Activated naive CD8-positive, alpha-beta T cell (primary cell): ENCODE results near the gene DCC.

Experiments
- H3K27ac Mint-ChIP-seq: one replicate; pipeline ENCODE4 v1.8.0; 2021; ENCODE audit warnings: mixed read lengths
- H3K27me3 Mint-ChIP-seq: one replicate; pipeline ENCODE4 v1.8.0; 2021; ENCODE audit warnings: mixed read lengths
- H3K36me3 Mint-ChIP-seq: one replicate; pipeline ENCODE4 v1.8.0; 2021; ENCODE audit warnings: mixed read lengths
- H3K4me1 Mint-ChIP-seq: one replicate; pipeline ENCODE4 v1.8.0; 2021; ENCODE audit warnings: low read depth, mixed read lengths
- H3K4me3 Mint-ChIP-seq: one replicate; pipeline ENCODE4 v1.8.0; 2021; ENCODE audit warnings: mild to moderate bottlenecking, mixed read lengths
- H3K9me3 Mint-ChIP-seq: one replicate; pipeline ENCODE4 v1.8.0; 2021; ENCODE audit warnings: low read depth, mixed read lengths

The DCC gene

DNA sequence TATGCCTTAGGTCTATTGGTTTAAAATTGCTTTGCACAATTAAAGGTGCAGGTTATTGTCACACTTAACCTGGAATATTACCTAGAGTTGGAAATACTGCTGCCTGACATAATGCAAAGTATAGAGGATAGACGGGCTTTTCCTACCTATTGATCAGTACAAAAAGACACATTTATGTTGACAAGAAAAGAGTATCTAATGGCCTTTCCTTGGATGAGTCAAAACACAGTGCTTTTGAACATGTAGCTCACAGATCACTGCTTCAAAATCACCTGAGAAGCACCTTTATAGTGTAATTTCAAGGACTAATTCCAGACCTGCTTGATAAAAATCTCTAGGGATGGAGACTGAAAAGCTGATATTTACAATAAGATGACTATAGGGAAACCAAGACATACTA, 262.8 kb downstream of the DCC start:
- Mint-ChIP-seq H3K4me1 (no peaks in the 10 kb centered on the region), H3K4me3 (no peak overlapping the region), H3K36me3 (no peaks in the 10 kb centered on the region), H3K9me3 (peaks cover 2% of the 10 kb centered on the region), H3K27ac (no peak overlapping the region), H3K27me3 (no peaks in the 10 kb centered on the region)

DNA sequence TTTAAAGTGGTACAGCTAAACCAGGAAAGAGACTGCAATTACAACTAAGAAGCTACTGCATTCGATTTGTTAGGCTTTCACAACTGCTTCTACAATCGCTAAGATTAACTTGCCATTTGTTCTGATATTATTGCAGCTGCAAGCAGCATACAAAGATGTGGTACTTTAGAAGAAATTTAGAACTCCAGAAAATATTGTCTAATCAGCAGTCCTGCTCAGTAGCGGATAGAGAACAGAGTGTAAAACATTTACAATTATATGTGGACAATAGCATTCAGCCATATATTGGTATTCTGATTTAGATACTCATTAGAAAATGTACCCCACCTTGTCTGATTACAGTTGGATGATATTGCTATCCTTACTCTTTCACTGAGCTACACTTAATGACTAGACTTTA, 265.3 kb downstream of the DCC start:
- Mint-ChIP-seq H3K27me3 (no peaks in the 10 kb centered on the region), H3K27ac (no peak overlapping the region), H3K4me3 (no peak overlapping the region), H3K36me3 (no peaks in the 10 kb centered on the region), H3K9me3 (no peaks in the 10 kb centered on the region), H3K4me1 (no peaks in the 10 kb centered on the region)

DNA sequence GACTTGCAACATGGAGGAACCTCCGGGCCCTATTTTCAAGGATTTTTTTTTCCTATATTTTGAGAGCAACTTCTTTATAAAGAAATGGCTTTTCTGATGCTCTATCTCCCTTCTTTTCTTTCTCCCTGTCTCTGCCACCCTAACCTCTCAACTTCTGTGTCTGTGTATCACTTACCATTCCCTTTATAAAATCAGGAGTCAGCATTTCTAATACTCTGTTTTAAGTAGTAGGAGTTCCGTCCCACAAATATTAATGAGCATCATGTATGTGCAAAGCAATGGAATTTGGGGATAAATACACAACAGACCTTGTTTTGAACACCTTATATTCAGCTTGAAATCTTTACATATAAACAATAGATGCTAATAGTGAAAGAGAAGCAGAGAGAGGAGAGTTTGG, 268.0 kb downstream of the DCC start:
- Mint-ChIP-seq H3K4me3 (no peak overlapping the region), H3K27me3 (no peaks in the 10 kb centered on the region), H3K27ac (no peak overlapping the region), H3K9me3 (no peaks in the 10 kb centered on the region), H3K36me3 (no peaks in the 10 kb centered on the region), H3K4me1 (no peaks in the 10 kb centered on the region)

DNA sequence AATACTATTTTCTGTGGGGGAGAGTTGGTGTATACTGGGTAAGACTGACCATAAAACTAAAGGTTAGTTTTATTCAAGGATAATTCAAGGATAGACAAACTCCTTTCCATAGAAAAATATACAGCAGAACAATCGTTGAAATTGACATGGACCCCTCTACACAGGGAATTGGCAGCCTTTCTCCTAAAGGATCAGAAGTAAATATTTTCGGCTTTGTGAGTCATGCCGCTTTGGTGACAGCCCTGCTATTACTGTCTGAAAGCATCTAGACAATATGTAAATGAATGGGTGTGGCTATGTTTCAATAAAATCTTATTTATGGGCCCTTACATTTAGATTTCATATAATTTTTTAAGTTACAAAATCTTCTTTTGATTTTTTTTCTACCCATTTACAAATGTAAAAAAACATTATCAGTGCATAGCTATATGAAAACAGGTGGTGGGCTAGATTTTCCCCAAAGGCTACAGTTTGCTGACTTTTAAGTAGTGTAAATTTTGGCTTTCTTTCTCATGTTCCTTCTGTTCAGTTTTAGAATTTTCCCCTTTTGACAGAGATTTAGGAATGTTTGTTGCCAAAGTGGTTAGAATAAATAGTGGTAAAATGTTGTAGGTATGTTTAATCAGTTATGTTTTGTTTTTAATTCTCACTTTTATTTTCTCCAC, 270.6 kb downstream of the DCC start:
- no peak overlapping the region for H3K27ac Mint-ChIP-seq
- no peaks in the 10 kb centered on the region for H3K27me3 Mint-ChIP-seq
- H3K36me3 Mint-ChIP-seq = no peaks in the 10 kb centered on the region
- H3K4me3 Mint-ChIP-seq = no peak overlapping the region
- H3K4me1 Mint-ChIP-seq = no peaks in the 10 kb centered on the region
- H3K9me3 Mint-ChIP-seq = no peaks in the 10 kb centered on the region

DNA sequence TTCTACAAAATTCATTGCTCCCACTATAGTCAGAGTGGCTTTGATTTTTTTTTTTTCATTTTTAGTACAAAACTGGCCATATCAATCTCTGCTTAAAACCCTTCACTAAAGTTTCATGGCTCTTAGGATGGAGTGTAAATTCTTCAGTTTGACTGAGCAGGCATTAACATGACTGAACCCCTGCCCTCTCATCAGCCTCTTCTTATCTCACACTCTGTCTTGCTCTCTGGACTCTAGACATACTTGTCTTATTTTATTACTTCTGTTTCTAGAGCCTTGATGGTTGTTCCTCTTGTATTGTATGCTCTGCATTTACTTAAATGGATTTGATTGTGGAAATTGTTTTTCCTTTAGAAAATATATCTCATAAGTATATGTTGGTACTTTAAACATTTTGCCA, 272.4 kb downstream of the DCC start:
- H3K9me3 Mint-ChIP-seq = no peaks in the 10 kb centered on the region
- no peaks in the 10 kb centered on the region for H3K27me3 Mint-ChIP-seq
- H3K36me3 Mint-ChIP-seq = no peaks in the 10 kb centered on the region
- no peaks in the 10 kb centered on the region for H3K4me1 Mint-ChIP-seq
- H3K4me3 Mint-ChIP-seq = no peak overlapping the region
- no peak overlapping the region for H3K27ac Mint-ChIP-seq

DNA sequence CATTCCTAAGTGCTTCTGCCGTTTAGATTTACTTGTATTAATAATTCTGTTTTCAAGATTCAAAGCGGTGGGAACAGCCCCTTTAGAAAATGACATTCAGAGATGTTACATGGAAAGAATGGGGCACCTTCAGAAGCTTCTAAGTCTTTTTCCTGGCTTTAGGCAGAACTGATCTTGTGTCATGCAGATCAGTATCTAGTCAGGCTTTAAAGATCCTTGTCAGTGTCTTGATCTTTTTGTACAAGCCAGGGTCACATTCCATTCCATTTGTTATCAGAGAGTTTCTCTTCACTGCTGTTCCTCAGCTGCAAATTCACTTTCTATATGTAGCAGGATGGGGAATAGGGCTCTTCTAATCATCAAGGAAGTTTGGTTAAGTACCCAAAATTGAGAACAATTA, 275.3 kb downstream of the DCC start:
- Mint-ChIP-seq H3K9me3 (peaks cover 3% of the 10 kb centered on the region), H3K36me3 (no peaks in the 10 kb centered on the region), H3K27ac (no peak overlapping the region), H3K27me3 (no peaks in the 10 kb centered on the region), H3K4me3 (no peak overlapping the region), H3K4me1 (no peaks in the 10 kb centered on the region)

DNA sequence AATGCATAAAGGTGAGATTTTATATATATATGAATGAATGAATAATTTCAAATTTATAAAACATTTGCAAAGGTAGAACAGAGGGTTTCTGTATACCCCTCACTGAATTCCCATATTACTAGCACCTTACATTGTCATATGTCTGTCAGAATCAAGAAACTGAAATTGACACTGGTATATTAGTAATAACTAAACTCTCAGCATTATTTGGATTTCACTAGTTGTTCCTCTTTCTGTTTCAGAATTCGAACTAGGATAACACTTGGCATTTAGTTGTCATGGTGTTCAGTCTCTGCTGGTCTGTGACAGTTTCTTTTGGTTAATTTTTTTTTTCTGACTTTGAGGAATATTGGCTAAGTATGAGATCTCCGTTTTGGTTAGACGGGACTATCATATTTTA, 275.9 kb downstream of the DCC start:
- H3K4me1 Mint-ChIP-seq = no peaks in the 10 kb centered on the region
- no peaks in the 10 kb centered on the region for H3K27me3 Mint-ChIP-seq
- H3K4me3 Mint-ChIP-seq = no peak overlapping the region
- H3K27ac Mint-ChIP-seq = no peak overlapping the region
- H3K9me3 Mint-ChIP-seq = peaks cover 3% of the 10 kb centered on the region
- H3K36me3 Mint-ChIP-seq = no peaks in the 10 kb centered on the region

DNA sequence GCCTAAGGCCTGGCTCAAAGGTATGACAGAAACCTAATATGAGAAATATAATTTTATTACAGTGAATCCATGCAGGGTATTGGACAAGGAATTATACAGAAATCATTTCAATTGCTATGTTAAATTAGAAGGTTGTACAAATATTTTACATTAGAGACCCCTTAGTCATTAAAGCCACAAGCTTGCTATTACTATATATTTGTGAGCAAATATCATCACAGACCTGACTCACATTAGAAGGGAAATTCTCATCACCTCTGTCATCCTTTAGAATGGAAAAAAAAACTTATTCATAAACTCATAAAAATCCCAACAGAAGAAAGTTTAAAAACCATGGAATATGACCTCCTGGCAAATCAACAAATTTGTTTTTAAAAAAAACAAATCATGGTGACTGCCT, 277.9 kb downstream of the DCC start:
- H3K9me3 Mint-ChIP-seq = peaks cover 3% of the 10 kb centered on the region
- no peak overlapping the region for H3K4me3 Mint-ChIP-seq
- H3K27ac Mint-ChIP-seq = no peak overlapping the region
- no peaks in the 10 kb centered on the region for H3K4me1 Mint-ChIP-seq
- H3K36me3 Mint-ChIP-seq = no peaks in the 10 kb centered on the region
- no peaks in the 10 kb centered on the region for H3K27me3 Mint-ChIP-seq

DNA sequence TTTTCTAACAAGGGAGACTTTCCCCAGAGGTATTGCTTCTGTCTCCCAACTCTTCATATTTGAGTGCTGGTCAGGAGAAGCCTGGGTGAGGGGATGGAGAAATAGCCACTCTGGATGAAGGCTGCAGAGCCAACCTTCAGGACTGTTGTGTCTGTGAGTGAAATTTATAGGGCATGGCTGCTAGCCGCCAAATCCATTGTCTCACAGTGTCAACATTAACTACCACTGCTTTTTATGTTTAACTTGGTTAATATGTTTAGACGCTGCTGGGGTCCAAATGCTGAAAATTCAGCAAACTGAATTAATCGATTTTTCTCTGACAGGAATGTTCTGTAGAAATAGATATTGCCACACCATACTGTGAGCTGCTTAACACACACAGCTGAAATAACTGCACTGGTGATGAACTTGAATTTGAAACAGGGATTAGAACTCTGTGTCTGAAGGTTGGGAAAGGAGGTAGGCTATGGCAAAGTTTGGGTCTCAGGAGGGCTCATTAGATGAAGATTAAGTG, 281.0 kb downstream of the DCC start:
- H3K27me3 Mint-ChIP-seq = no peaks in the 10 kb centered on the region
- no peaks in the 10 kb centered on the region for H3K4me1 Mint-ChIP-seq
- H3K9me3 Mint-ChIP-seq = peaks cover 3% of the 10 kb centered on the region
- no peaks in the 10 kb centered on the region for H3K36me3 Mint-ChIP-seq
- H3K27ac Mint-ChIP-seq = no peak overlapping the region
- H3K4me3 Mint-ChIP-seq = no peak overlapping the region

DNA sequence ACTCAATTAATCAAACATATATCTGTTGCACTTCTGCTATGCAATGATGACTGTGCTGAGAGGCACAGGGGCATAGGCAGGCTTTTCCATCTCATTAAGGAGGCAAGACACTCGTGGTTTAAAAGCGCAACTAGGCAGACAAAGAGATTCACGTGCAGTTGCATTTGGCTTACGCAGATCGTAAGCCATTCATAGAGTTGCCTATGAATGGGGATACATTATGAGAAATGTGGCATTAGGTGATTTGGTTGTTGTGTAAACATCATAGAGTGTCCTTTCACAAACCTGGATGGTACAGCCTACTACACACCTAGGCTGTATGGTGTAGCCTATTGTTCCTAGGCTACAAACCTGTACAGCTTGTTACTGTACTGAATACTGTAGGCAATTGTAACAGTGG, 284.7 kb downstream of the DCC start:
- H3K4me3 Mint-ChIP-seq = no peak overlapping the region
- no peaks in the 10 kb centered on the region for H3K36me3 Mint-ChIP-seq
- no peak overlapping the region for H3K27ac Mint-ChIP-seq
- H3K4me1 Mint-ChIP-seq = no peaks in the 10 kb centered on the region
- H3K9me3 Mint-ChIP-seq = no peaks in the 10 kb centered on the region
- H3K27me3 Mint-ChIP-seq = no peaks in the 10 kb centered on the region

DNA sequence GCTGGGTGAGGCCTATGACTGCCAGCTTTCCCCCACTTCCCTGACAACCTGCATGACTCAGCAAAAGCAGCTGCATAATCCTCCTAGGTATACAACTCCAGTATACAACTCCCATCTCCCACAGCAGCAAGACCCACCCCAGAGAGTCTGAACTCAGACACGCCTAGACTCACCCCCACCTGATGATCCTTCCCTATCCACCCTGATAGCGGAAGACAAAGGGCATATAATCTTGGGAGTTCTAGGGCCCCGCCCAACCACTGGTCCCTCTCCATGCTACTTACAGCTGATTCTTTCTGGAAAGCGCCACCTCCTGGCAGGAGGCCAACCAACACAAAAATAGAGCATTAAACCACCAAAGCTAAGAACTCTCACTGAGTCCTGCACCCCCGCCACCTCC, 296.5 kb downstream of the DCC start:
- H3K27ac Mint-ChIP-seq = no peak overlapping the region
- no peak overlapping the region for H3K4me3 Mint-ChIP-seq
- peaks cover 4% of the 10 kb centered on the region for H3K9me3 Mint-ChIP-seq
- no peaks in the 10 kb centered on the region for H3K4me1 Mint-ChIP-seq
- H3K36me3 Mint-ChIP-seq = no peaks in the 10 kb centered on the region
- peaks cover 2% of the 10 kb centered on the region for H3K27me3 Mint-ChIP-seq

DNA sequence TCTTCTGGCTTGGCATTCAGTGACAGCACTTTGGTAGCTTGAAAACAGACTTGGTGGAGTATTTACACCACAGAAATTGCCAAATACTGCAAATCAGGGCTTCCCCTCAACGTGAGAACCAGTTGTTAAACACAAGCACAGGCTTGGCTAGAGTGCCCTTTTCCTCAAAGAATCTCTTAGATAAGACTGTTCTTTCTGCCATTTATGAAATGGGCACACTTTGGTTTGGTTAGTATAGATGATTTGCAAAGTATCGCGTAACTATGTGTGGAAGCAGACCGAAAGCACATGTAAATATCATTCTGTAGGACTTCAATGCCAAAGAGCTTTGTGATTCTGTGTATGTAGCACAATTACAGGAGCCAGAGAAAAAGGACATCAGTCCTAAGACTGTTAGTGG, 308.2 kb downstream of the DCC start:
- Mint-ChIP-seq H3K27me3 (no peaks in the 10 kb centered on the region), H3K4me1 (no peaks in the 10 kb centered on the region), H3K27ac (no peak overlapping the region), H3K9me3 (peaks cover 17% of the 10 kb centered on the region), H3K4me3 (no peak overlapping the region), H3K36me3 (no peaks in the 10 kb centered on the region)

DNA sequence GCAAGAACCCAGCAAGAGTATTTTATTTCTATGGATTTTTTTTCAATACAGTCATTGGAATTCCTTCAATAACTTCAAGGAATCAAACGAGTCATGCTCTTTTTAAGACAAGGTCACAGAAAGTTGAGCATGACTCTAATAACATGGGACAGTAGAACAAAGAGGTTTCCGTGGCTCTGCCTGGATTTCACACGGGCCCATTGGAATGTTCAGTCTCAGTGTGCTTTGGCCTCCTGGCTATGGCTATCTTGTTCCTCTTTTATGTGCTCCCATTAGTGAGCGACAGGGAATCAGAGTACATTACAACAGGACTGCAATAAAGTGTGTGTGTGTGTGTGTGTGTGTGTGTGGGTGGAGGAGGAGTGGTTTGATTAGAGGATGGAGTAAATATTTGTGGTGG, 312.4 kb downstream of the DCC start:
- Mint-ChIP-seq H3K27ac (no peak overlapping the region), H3K36me3 (no peaks in the 10 kb centered on the region), H3K4me1 (no peaks in the 10 kb centered on the region), H3K9me3 (peaks cover 4% of the 10 kb centered on the region), H3K27me3 (no peaks in the 10 kb centered on the region), H3K4me3 (no peak overlapping the region)

DNA sequence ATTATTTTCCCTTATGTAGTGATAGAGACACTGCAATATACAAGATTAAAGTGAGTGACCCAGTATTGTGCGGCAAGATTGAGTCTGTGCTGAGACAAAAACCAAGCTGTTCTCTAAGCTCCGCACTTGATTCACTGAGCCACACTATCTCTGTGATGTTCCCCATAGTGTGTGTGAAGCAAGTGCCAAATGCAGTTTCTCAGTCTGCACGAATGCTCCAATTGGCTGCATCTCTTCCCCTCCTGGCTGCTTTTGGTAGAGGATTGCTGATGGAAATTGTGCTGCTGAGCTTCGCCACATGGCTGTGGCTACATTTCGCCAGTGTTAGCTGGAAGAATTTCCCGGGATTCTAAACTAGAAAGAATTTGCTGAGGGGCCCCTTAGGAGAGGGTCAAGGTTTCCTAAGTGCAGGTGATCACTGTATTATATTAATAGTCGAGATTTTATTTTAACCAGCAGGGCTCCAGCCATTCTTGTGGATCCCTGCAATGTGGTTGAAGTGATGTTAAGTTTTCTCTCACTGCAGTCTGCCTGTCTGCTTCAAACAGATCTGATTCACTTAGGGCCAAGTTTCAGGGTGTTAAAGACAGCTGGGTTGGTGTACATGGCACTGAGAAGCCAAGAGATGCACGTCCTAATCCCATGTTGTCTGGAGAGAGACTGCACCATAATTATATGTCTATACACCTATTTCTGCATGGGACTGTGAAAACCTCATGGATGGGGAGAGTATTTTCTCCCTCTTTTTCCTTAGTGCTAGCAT, 317.2 kb downstream of the DCC start:
- no peaks in the 10 kb centered on the region for H3K4me1 Mint-ChIP-seq
- no peaks in the 10 kb centered on the region for H3K36me3 Mint-ChIP-seq
- H3K4me3 Mint-ChIP-seq = no peak overlapping the region
- no peak overlapping the region for H3K27ac Mint-ChIP-seq
- no peaks in the 10 kb centered on the region for H3K27me3 Mint-ChIP-seq
- H3K9me3 Mint-ChIP-seq = peaks cover 8% of the 10 kb centered on the region

DNA sequence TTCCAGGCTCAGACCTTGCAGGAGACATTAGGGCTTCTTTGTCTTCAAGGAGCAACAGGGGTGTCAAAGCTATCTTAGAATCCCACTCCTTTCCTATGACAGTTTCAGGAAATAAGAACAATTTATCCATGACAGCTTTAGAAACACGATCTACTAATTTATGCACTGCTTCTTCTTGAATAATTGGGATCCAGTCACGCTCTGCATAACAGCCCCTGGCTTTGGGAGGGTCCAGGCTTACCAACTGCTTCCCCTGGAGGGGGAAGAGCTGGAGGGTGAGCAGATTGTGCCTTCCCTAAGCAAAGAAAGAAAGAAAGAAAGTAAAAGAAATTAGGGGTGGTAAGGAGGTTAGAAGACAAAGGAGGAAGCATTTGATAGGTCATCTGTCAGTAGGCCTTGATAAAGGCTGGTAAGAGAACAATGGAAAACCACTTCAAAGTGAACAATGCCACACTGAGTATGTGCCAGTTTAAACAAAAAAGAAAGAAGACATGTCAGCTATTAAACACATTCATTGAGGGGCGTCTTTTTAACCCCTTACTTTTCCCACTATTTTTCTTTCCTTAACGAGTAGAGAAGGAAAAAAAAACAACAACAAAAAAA, 327.6 kb downstream of the DCC start:
- H3K4me1 Mint-ChIP-seq = no peaks in the 10 kb centered on the region
- peaks cover 8% of the 10 kb centered on the region for H3K9me3 Mint-ChIP-seq
- no peaks in the 10 kb centered on the region for H3K36me3 Mint-ChIP-seq
- no peak overlapping the region for H3K27ac Mint-ChIP-seq
- no peaks in the 10 kb centered on the region for H3K27me3 Mint-ChIP-seq
- H3K4me3 Mint-ChIP-seq = no peak overlapping the region
